ENCODE measurements around the gene PAMR1.
"Not testable (repeated sequence)": the region's sequence is repeated elsewhere in the genome, so short reads cannot be mapped to it uniquely, and the experiment has no call there.

Gene PAMR1

DNA sequence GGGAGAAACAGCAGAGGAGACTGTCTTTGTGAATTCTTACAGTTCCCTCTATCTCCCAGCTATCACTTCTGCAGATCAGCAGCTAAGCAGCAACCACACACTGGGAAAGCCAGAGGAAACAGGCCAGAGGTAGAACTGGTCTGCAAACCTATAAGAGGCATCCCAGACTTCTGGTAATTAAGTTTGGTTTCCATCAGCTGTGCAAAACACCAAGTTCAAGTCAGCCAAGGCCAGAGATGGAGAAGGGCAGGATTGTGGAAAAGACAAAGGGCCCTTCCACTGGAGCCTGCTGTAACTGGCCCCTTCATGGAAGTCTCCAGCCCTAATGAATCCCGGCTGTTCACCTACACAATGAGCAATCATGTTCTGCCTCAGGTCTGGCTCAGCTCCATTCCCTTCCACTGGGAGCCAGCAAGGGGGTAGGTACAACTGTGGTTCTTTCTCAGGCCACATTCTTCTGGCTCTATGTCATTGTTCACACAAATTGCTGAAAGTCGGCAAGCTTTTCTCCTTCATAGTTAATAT, 4.6 kb upstream of the PAMR1 start:
- TF ChIP-seq GATA1 (IDR thresholded peaks at IDR 0.05; ENCODE audit: low read depth, low read length) (no peak), POLR2A (IDR thresholded peaks at IDR 0.05; ENCODE audit: low read length) (no peak)
- DNase-seq: no peak

DNA sequence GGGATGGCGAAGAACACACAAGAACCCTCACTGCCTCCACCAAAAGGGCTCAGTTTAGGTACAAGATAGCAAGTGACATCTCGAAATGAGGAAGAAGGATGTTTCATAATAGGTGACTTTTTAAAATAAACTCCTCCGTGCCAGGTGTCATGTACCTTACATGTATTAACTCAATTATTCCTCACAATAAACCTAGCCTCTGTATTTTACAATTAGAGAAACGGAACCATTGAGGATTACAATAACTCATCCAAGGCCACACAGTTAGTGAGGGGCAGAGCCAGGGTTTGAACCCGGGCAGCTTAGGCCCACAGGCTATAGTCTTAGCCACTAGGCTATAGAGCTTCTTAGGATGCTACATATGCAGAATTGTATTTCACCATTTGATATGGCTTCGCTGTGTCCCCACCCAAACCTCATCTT, 965 bp upstream of the PAMR1 start:
- DNase-seq: no peak
- TF ChIP-seq GATA1 (IDR thresholded peaks at IDR 0.05; ENCODE audit: low read depth, low read length) (no peak), POLR2A (IDR thresholded peaks at IDR 0.05; ENCODE audit: low read length) (no peak)

DNA sequence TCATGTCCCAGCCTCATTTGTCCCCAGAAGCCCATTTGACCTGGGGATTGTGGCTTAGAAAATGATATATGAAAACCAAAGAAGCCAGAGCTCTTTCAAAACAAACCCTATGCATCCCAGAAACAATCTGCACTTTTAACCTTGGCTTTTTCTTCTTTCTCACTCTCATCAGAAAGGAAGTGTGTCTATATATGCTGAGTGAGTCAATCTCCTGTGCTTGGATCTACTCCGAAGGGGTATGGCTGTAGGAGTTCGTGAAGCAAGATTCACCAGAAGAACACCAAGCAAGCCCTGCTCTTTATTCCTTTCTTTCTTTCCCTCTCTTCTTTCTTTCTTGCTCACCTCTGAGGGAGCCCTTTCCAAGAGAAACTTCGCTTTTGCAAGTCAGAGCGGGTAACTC, 636 bp downstream of the PAMR1 start:
- no peak for DNase-seq
- TF ChIP-seq GATA1 (IDR thresholded peaks at IDR 0.05; ENCODE audit: low read depth, low read length) (no peak), POLR2A (IDR thresholded peaks at IDR 0.05; ENCODE audit: low read length) (no peak)

DNA sequence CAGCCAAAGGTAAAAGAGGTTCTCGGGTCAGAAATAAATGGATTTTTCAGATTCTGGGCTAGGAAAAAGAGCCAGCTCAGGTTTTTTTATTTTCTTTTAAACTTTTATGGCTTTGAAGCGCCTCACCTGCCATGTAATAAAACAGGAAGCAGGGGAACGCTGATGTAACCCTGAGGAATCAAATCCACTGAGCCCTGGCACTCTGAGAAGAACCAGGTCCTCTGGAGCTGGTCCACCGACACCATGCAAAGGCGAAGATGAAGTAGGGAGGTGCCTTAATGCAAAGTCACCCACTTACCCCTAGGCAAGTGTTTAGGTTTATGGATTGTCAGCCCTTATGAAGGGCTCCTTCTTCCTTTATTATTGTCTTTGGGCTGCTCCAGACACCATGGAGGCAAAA, 1.6 kb downstream of the PAMR1 start:
- DNase-seq: no peak
- TF ChIP-seq GATA1 (IDR thresholded peaks at IDR 0.05; ENCODE audit: low read depth, low read length): no peak
- TF ChIP-seq POLR2A (IDR thresholded peaks at IDR 0.05; ENCODE audit: low read length): no peak

DNA sequence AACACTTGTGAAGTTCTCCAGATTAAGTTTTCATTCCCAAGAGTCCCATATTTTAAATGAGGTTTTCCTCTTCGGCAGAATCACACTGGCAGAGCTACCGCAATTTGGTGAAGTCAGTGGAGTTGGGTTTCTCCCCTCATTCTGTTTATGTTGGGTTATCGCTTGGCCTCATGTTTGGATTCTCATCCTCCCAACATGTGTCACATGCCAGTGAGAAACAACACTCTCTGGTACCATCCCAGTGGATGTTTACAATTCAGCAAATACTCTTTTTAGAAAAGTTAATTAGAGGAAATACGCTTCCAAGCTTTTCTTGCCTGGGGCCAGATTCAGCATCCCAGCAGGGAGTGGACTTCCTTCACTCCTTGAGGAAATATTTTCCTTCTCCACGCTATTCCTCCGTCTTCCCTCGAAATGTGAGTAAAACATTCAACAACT, 2.1 kb downstream of the PAMR1 start:
- no peak for DNase-seq
- TF ChIP-seq POLR2A (IDR thresholded peaks at IDR 0.05; ENCODE audit: low read length): no peak

DNA sequence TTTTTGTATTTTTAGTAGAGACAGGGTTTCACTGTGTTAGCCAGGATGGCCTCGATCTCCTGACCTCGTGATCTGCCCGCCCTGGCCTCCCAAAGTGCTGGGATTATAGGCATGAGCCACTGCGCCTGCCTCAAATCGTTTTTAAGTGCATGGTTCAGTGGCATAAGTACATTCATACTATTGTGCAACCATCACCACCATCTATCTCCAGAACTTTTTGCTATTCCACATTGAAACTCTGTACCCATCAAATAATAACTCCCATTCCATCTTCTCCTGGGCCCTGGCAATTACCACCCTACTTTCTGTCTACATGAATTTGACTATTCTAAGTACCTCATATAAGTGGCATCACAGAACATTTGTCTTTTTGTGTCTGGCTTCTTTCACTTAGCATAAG, 3.3 kb downstream of the PAMR1 start:
- DNase-seq: not testable (repeated sequence)

DNA sequence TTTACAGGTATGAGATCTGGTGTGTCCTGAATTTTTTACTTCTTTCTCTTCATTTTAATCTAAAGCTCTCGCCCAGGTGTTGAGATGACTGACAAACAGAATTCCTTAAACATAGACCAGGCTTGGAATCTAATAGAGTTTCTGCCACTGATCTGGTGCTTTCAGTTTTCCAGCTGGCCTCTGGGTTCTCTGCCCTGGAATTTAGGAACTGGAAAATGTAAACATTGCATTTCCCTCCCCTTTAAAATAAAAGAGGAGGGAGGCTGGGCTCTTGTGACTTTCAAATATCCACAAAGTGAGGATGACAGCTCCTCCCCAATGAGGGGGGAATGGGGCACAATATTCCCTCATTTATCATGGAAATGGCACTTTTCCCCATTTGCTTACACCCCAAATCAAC, 5.0 kb downstream of the PAMR1 start:
- DNase-seq: no peak
- TF ChIP-seq POLR2A (IDR thresholded peaks at IDR 0.05; ENCODE audit: low read length) (no peak), GATA1 (IDR thresholded peaks at IDR 0.05; ENCODE audit: low read depth, low read length) (no peak)

DNA sequence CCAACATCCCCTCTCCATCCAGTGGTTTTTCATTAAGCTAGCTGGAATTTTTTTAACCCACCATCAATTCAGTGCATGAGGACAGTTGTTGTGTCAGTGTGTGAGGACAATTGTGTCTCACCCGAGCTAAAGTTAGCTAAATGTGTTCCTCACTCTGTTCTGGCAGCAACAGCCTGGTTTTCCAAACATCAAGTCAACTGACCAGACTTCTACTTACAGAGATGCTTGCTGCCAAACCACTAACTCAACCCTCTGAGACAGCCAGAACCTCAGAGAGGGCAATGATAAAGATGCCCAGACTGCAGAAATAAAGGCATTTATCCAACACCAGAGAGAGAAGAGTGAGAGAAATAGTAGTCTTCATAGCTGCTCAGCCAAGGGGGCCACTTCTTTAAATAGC, 6.7 kb downstream of the PAMR1 start:
- no peak for TF ChIP-seq GATA1 (IDR thresholded peaks at IDR 0.05; ENCODE audit: low read depth, low read length)
- no peak for TF ChIP-seq POLR2A (IDR thresholded peaks at IDR 0.05; ENCODE audit: low read length)
- no peak for DNase-seq

DNA sequence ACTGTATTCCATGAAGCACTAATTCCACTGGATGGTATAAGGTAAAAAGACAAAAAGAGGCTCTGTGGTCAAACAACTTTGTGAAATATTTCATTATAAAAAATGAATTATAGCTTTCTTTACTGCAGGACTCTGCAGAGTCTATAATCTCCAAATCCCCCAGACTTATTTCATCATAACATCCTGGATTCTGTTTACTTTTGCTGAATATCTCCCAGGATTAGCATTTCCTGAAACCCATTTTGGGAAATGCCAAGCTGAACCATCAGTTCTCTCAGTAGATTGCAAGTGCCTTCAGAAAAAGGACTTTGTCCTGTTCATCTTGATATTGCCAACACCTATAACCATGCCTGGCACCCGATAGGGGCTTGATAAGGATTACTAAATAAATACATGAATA, 7.9 kb downstream of the PAMR1 start:
- TF ChIP-seq GATA1 (IDR thresholded peaks at IDR 0.05; ENCODE audit: low read depth, low read length) (no peak), POLR2A (IDR thresholded peaks at IDR 0.05; ENCODE audit: low read length) (no peak)
- no peak for DNase-seq

DNA sequence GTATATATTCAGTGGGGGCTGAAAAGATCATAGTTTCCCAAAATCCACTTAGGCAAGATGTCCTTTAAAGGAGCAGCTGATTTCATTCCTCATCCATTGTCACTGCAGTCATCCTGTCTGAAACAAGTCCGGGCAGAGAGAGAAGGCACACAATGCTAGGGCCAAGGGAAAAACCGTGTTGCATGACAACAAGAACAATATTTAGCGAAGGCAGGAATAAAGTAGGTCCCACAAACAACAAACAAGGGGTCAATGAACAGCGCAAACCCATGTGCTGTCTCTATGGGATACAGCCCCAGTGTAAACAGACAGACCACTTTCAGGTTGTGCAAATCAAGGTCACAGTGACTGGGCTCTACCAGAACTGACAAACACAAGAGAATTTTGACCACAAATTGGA, 9.0 kb downstream of the PAMR1 start:
- no peak for DNase-seq
- TF ChIP-seq POLR2A (IDR thresholded peaks at IDR 0.05; ENCODE audit: low read length) (no peak), GATA1 (IDR thresholded peaks at IDR 0.05; ENCODE audit: low read depth, low read length) (no peak)

DNA sequence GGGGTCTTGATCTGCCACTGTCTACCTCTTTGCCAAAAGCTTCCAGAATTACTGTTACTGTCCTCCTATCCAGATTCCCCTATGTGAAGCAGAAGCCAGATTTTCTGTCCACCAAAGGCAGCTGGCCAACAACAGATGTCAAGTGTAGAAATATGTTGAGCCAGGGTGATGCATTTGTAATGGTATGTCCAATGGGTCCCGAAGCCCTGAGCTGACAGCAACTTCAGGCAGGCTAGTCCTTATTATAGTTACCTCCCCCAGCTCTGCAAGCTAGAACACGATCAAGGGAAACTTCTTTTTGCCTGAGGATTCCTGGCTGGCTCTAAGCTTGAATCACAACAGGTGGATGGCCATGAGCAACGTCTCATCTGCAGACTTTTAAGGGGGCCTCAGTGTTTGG, 10.2 kb downstream of the PAMR1 start:
- DNase-seq: no peak
- TF ChIP-seq GATA1 (IDR thresholded peaks at IDR 0.05; ENCODE audit: low read depth, low read length) (no peak), POLR2A (IDR thresholded peaks at IDR 0.05; ENCODE audit: low read length) (no peak)

DNA sequence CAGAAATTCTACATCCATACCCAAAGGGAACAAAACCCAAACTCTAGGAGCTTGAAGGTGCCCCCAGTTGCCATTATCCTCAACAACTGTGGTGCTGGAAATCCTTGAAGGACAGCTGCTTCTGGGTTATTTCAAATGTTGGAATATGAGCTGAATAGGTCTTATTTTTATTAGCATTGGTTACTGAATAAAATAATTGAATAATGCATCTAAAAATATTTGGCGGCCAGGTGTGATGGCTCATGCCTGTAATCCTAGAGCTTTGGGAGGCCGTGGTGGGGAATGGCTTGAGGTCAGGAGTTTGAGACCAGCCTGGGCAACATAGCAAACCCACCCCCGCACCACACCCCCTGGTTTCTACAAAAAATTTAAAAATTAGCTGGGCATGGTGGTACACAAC, 10.9 kb downstream of the PAMR1 start:
- DNase-seq: no peak
- TF ChIP-seq POLR2A (IDR thresholded peaks at IDR 0.05; ENCODE audit: low read length): no peak
- no peak for TF ChIP-seq GATA1 (IDR thresholded peaks at IDR 0.05; ENCODE audit: low read depth, low read length)

DNA sequence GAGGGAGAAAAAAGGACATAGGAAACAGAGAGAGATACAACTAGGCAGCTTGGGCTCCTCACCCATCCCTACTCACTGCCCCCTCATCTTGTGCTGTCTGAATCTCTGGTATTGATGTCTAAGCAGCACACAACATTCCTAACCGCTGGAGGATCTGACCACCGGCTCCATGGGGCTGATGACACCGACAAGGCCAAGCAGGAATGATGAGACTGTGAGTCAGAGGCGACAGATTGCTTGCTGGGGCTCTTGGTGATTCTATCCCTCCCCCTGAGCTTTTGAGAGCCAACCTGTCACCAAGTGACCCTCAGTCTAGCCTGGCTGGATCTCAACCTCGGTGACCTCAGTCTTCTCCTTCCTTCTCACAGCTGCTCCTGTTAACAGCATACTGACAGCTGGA, 13.8 kb downstream of the PAMR1 start:
- TF ChIP-seq POLR2A (IDR thresholded peaks at IDR 0.05; ENCODE audit: low read length) (no peak), GATA1 (IDR thresholded peaks at IDR 0.05; ENCODE audit: low read depth, low read length) (no peak)
- DNase-seq: no peak

DNA sequence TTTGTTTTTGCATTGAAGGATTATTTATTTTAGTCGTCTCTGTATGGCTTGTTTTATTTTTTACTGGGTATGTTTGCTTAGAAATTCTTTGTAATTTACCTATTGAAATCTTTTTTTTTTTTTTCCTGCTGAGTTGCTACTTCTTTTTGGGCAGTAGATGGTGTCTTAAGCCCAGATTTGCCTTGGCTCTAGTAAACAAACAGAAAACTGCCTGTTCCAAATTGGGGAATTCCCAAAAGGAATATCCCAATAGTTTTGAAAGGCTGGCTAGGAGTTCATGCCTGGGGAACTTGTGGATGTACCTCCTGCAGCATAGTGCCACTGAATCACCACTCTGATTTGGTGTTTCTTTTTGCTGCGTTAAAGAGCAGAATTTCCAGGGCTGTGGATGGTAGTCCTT, 17.7 kb downstream of the PAMR1 start:
- no peak for DNase-seq
- TF ChIP-seq GATA1 (IDR thresholded peaks at IDR 0.05; ENCODE audit: low read depth, low read length): no peak
- TF ChIP-seq POLR2A (IDR thresholded peaks at IDR 0.05; ENCODE audit: low read length): no peak

DNA sequence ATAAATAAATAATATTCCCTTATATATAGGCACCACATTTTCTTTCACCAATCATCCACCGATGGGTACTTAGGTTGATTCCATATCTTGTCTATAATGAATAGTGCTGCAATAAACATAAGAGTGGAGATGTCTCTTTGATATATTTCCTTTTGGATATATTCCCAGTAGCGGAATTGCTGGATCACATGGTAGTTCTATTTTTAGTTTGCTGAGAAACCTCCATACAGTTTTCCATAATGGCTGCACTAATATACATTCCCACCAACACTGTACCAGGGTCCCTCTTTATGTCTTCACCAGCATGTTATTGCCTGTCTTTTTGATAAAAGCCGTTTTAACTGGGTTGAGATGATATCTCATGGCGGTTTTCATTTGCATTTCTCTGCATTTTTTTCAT, 23.6 kb downstream of the PAMR1 start:
- DNase-seq: no peak
- TF ChIP-seq GATA1 (IDR thresholded peaks at IDR 0.05; ENCODE audit: low read depth, low read length) (no peak), POLR2A (IDR thresholded peaks at IDR 0.05; ENCODE audit: low read length) (no peak)

DNA sequence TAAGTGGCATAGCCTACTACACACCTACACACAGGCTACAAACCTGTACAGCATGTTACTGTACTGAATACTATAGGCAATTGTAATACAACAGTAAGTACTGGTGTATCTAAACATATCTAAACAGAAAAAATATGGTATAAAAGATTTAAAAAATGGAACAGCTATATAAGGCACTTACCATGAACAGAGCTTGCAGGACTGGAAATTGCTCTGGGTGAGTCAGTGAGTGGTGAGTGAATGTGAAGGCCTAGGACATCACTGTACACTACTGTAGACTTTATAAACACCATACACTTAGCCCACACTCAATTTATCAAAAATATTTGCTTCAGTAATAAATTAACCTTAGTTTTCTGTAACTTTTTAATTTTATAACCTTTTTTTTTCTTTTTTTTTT, 24.7 kb downstream of the PAMR1 start:
- DNase-seq: no peak
- no peak for TF ChIP-seq POLR2A (IDR thresholded peaks at IDR 0.05; ENCODE audit: low read length)
- TF ChIP-seq GATA1 (IDR thresholded peaks at IDR 0.05; ENCODE audit: low read depth, low read length): no peak

Data from erythroblast (primary cell).